NCI-H524 treated with DMSO at 0.1 percent for 48 hours (cell line): ENCODE measurements around the gene GNAT1.

Source experiments
- DNase-seq: peaks from one replicate; lab custom pipeline; 2025; lab: John Stamatoyannopoulos, UW

GNAT1 gene

DNA sequence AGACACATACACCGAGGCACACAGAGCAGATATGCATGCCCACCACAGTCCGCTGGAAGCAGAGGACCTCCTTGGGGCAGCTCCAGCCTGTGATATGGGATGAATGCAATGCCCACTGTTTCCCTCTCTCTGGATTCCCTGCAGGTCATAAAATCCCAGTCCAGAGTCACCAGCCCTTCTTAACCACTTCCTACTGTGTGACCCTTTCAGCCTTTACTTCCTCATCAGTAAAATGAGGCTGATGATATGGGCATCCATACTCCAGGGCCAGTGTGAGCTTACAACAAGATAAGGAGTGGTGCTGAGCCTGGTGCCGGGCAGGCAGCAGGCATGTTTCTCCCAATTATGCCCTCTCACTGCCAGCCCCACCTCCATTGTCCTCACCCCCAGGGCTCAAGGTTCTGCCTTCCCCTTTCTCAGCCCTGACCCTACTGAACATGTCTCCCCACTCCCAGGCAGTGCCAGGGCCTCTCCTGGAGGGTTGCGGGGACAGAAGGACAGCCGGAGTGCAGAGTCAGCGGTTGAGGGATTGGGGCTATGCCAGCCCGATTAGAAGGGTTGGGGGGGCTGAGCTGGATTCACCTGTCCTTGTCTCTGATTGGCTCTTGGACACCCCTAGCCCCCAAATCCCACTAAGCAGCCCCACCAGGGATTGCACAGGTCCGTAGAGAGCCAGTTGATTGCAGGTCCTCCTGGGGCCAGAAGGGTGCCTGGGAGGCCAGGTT is at the start of gene GNAT1:
GNAT1 (plus strand) TSS at position 675 of the 725 bp plus-strand sequence. CDS start 116 bp downstream, outside the sequence.
- no peak for DNase-seq

DNA sequence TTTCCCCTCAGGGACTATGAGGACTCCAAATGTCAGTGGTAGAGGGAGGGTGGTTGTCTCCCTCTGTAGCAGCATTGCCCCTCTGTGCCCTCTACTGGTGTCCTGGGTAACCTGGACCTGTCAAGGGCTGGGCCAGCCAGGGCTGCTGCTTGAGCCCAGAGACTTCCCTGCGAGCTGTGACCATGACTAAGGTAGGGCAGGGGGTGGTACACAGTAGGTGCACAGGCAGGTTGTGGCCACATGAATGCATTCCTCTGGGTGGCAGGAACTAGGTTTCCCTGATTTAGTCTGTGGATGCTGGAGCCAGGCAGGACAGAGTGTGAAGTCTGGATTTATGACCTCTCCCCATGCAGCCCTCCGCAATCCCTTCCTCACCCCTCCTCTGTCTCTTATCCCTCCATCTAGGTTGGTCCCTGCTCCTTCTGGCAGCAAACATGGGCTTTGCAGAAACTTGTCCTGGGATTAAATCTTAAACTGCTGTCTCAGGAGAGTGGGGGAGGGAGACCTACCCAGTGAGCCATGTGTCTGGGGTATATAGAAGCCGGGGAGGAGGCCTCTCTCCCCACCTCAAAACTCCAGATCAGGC is 45.0 kb upstream of the GNAT1 start:
- DNase-seq: no peak

- DNase-seq: no peak
Observed at GRCh38 chr3:50147016-50147415, 44.4 kb upstream of the GNAT1 start.

DNA sequence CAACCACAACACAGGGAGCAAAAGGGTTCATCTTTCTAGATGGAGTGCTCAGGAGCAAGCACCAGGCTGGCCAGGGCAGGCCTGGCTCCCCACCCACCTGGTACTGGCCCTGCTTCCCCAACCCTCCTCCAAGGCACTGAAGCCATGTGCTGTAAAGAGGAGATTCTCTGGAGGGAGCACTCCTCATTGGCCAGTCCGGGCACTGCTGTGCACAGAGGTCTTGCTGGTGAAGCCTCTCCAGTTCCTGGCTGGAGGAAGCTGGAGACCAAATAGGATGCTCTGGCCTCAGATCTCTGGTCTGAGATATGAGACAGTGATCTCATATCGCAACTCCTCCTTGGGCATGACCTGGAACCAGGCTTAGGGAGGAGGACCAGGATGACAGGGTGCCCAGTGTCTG is 44.0 kb upstream of the GNAT1 start:
- no peak for DNase-seq

GRCh38 chr3:50147861-50148260 is 43.5 kb upstream of the GNAT1 start:
- DNase-seq: no peak

GRCh38 chr3:50150404-50150750 is 41.0 kb upstream of the GNAT1 start:
- no peak for DNase-seq

- DNase-seq: no peak
Observed at GRCh38 chr3:50150863-50151686, 40.3 kb upstream of the GNAT1 start.

- no peak for DNase-seq
Observed at GRCh38 chr3:50151728-50152127, 39.7 kb upstream of the GNAT1 start.

GRCh38 chr3:50153782-50154475 is 37.5 kb upstream of the GNAT1 start:
- no peak for DNase-seq

GRCh38 chr3:50154476-50154839 is 37.0 kb upstream of the GNAT1 start:
- DNase-seq: no peak

- DNase-seq: no peak
Observed at GRCh38 chr3:50154840-50155490, 36.4 kb upstream of the GNAT1 start, which contains the start of gene SEMA3F. SEMA3F (plus strand) TSS chr3:50155324; CDS start chr3:50159623, 4,299 bp downstream.

DNA sequence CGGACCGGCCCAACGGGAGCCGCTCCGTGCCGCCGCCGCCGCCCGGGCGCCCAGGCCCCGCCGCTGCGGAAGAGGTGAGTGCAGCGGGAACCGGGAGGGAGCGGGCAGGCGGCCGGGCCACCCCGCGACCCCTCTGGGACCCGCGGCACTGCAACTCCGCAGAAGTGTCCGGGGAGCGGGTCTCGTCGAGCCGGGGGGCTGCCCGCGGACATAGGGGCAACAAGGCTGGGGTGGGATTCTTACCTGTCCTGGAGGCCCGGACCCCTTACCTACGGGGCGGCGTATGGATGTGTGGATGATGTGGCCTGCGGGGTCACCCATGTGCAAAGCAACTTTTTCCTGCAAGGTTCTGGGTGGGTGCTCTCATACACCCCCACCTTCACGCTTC is 35.9 kb upstream of the GNAT1 start:
- no peak for DNase-seq

- DNase-seq: no peak
Observed at GRCh38 chr3:50155891-50156290, 35.5 kb upstream of the GNAT1 start.

DNA sequence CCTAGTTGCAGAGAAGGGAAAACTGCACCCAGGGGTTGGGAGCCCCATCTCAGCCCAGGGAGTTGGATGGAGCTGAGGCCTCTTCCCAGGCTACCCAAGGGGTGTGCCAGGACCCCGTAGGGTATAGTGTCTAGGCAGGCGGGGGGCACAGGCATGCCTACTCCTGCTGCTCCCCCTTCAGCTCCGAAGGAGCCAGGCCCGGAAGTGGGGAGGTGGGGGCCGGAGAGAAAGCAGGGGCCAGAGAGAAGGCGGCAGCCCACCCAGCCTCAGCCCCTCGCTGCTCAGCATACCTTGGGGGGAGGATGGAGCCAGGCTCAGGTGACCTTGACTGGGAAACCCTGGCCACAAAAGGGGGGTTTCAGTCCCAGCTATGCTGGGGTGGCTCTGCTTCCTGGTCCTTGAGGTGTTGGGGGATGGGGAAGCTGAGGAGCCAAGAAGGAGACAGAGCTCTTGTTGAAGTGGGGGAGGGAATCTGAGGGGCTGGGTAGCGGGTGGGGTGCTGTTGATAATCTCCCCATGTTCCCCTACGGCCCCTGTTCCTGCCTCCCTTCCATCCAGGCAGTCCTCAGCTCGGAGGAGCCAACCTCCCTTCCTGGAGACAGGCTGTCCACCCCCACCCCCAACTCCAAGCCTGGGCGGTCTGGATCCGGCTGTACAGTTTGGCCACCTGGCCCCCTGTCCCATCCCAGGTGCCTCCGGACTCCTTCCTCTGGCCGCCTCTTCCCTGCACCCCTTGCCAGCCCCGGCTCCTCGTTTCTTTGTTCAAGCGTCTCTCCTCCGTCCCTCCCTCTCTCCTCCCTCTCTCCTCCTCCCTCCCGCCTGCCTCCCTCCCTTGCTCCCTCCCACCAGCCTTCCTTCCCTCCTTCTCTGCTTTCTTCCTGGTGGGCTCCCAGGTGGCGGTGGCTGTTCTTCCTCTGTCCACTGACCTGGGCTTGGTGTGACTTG is 34.6 kb upstream of the GNAT1 start:
- no peak for DNase-seq

- no peak for DNase-seq
Observed at GRCh38 chr3:50157827-50158529, 33.4 kb upstream of the GNAT1 start.

DNA sequence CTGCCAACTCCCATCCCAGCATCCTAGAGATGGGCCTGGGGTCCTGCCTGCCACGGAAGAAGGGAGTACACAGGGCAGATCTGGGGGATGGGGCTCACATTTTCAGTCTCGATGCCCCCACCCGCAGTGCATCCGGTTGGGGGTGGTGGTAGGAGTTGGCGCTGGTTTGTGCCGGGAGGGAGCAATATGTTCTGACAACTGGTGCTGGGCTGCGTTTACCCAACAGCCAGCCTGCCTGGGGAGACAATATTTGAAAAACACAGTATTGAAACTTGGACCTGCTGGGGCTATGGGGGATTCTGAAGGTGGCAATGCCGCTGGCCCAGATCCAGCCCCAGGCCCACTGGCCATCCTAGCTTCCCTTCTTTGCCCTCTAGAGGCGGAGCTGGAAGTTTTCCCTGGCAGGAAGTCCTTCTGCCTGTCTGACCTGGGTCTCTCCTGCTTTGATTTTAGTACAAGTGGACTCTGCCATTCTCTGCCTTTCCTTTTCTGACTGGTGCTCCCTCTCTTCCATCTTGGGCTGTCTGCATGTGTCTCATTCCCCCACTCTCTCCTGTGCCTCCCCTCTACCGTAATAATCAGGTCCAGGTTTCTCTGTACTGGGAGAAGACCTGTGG is 32.8 kb upstream of the GNAT1 start:
- no peak for DNase-seq

GRCh38 chr3:50160561-50160983 is 30.8 kb upstream of the GNAT1 start:
- no peak for DNase-seq

GRCh38 chr3:50161320-50161719 is 30.1 kb upstream of the GNAT1 start:
- DNase-seq: no peak

DNA sequence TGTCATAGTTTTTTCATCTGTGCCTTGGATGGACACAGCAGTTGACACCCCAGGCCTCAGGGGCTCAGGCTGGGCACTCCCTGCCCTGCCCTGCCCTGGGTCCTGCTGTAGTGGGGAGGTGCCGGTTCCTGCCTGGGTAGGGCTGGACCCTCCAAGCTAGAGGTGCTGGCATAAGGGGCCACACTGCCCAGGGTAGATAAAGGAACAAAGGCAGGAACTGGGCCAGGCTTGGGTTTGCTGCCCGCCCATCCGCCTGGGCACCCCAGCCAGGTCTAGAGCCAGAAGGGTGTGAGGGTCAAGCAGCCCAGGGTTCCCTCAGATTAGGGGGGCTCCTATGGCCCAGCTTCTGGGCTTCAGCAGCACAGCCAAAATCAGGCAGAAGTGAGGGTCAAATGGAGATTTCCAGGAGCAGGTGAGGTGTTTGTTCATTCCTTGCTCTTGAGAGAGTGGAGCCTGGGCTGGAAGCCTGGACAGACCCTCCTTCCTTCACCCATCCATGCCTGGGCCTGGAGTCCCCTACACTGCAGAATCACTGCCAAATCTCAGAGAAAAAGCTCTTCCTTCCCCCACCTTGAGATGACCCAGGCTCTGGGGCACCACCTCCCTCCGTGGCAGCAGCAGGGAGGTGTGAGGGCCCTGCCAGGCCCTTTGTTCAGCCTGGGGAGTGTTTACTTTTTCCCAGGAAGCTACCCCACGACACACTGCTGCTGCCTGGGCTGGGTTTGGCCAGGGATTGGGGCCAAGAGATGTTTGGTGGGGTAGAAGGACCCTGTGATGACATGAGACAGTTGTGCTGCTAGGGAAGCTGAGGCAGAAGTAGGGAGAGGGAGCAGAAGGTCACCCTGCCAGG is 29.2 kb upstream of the GNAT1 start:
- DNase-seq: no peak
